ENCODE results near the gene ETV3. TPM values are rescaled to one million over a fixed set of nuclear protein-coding genes. Genes with fewer than 3 reads are reported as not detected.

The ETV3 gene
- total RNA-seq, 2 experiments from 2014 or later, result 47.7 to 47.9 TPM

DNA sequence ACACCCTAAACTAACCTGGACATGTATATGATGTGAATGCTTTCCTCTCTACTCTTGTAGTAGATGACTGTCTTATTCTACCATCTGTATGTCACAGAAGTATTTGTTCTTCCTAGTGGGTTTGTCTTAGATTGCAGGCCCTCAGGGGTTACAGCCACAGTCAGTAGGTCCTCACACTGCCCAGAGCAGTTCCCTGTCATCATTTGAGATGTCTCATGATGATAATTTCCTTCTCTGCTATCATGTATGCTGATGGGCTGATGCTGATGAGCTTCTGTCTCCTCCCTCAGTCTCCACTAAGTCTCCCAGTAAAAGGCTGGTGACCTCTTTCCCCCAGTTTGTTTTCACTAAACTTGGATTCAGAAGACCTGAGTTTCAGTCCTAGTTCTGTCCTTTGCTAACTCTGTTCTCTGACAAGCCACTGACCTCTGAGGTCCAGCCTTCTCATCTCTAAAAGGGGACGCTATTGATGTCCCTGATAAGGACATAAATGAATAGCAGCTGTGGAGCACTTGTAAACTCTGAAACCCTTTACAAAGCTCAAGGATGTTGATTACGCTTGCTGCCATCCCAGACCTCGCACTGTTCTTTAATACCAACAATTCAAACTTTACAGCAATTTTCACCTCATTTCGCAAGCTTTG is 3.1 kb upstream of the ETV3 start:
- Mint-ChIP-seq H3K27me3 (no peaks in the 10 kb centered on the region), H3K4me3 (no peak overlapping the region), H3K9me3 (no peaks in the 10 kb centered on the region), H3K27ac (peak overlapping the region; percentile 40), H3K4me1 (ENCODE audit: low read depth) (peaks cover 36% of the 10 kb centered on the region), H3K36me3 (ENCODE audit: low read depth) (peaks cover 11% of the 10 kb centered on the region)
- DNase-seq, result no peak
- ChIA-PET POLR2A (interaction anchor here (1.0 kb wide), 1 partner anchor 15 kb away, joined by 3 read pairs; no protein-coding TSS in a partner anchor), CTCF (interaction anchor here (1.9 to 10.9 kb wide), 3 partner anchors 9 to 51 kb away, joined by 5 to 99 read pairs (median 12); no protein-coding TSS in a partner anchor)
- no peak for ATAC-seq
- intact Hi-C loops (cut with micrococcal nuclease), result no loop called here
- TF ChIP-seq, protein P1, sequence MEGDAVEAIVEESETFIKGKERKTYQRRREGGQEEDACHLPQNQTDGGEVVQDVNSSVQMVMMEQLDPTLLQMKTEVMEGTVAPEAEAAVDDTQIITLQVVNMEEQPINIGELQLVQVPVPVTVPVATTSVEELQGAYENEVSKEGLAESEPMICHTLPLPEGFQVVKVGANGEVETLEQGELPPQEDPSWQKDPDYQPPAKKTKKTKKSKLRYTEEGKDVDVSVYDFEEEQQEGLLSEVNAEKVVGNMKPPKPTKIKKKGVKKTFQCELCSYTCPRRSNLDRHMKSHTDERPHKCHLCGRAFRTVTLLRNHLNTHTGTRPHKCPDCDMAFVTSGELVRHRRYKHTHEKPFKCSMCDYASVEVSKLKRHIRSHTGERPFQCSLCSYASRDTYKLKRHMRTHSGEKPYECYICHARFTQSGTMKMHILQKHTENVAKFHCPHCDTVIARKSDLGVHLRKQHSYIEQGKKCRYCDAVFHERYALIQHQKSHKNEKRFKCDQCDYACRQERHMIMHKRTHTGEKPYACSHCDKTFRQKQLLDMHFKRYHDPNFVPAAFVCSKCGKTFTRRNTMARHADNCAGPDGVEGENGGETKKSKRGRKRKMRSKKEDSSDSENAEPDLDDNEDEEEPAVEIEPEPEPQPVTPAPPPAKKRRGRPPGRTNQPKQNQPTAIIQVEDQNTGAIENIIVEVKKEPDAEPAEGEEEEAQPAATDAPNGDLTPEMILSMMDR (IDR thresholded peaks at IDR 0.05), result no peak

DNA sequence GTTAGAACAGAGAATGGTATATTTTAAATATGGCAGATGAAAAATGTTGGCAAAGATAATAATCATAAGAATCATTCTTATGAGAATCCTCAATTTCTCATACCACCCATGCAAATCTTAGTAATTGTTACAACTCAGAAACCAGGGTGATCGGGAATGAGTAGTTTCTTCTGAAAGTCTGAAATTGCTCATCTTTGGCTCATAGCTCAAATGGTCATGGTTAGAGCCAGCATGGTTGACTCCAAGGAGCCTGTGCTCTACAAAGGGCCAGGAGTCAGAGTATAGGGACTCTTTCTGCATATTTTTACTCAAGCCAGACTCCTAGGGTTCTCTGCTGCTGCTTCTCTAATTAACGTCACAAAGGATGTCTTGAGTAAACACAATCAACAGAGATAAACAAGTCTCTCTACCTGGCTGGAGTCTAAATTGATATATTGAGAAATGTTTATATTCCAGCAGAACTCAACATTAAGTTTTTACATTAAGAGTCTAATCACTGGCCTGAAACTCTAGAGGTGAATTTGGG is 1.9 kb upstream of the ETV3 start:
- Mint-ChIP-seq H3K4me3 (no peak overlapping the region), H3K9me3 (no peaks in the 10 kb centered on the region), H3K27ac (peak overlapping the region; percentile 90), H3K27me3 (no peaks in the 10 kb centered on the region), H3K36me3 (ENCODE audit: low read depth) (peaks cover 23% of the 10 kb centered on the region), H3K4me1 (ENCODE audit: low read depth) (peaks cover 48% of the 10 kb centered on the region)
- ATAC-seq (peak; percentile 36), DNase-seq (peak; percentile 39)
- POLR2A ChIA-PET, result interaction anchor here (1.2 kb wide), 1 partner anchor 12 kb away, joined by 4 read pairs; no protein-coding TSS in a partner anchor
- intact Hi-C loops (cut with micrococcal nuclease), result no loop called here
- CTCF ChIA-PET, result interaction anchor here (1.6 to 10.9 kb wide), 4 partner anchors 10 to 50 kb away, joined by 5 to 99 read pairs (median 8); no protein-coding TSS in a partner anchor
- TF ChIP-seq, protein P1 (IDR thresholded peaks at IDR 0.05), result no peak

DNA sequence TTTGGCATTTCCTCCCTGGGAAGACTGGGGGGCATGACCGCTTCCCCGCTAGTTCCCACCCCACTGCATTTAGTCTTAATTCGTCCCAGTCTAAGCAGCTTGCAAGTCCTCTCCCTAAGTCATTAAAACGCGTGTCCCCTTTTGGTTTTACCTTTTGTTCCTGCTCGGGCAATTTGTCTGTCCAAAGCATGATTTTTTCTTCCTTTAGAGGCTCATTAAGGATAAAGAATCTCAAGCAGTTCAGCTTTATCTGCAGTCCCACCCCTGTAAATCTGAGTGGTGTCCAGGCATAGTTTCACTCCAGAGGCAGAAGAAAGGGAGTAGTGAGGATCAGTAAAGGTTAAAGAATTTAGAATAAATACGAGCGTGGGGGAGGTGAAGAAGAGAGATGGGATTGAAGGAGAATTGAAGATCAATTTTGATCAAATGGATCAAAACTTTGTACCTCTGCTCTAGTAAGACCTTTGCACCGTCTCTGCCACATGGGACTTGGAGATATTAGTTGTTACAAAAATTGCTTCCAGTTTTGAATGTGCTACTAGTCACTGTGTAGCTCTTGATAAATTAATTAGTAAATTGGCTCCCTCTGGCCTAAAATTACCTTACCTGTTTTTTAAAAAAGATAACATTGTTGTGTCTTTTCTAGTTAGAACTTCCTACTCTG is 989 bp upstream of the ETV3 start:
- TF ChIP-seq, protein P1 (IDR thresholded peaks at IDR 0.05), result no peak
- H3K36me3 Mint-ChIP-seq (ENCODE audit: low read depth), result peaks cover 33% of the 10 kb centered on the region
- peaks cover 58% of the 10 kb centered on the region for H3K4me1 Mint-ChIP-seq (ENCODE audit: low read depth)
- no peaks in the 10 kb centered on the region for H3K9me3 Mint-ChIP-seq
- peak overlapping the region; percentile 90 for H3K27ac Mint-ChIP-seq
- intact Hi-C loops (cut with micrococcal nuclease), result no loop called here
- ChIA-PET POLR2A (interaction anchor here (0.6 to 1.5 kb wide), 7 partner anchors 8 to 298 kb away, joined by 3 to 5 read pairs (median 4); no protein-coding TSS in a partner anchor), CTCF (interaction anchor here (1.2 to 10.9 kb wide), 4 partner anchors 16 to 49 kb away, joined by 3 to 99 read pairs (median 8); no protein-coding TSS in a partner anchor)
- no peaks in the 10 kb centered on the region for H3K27me3 Mint-ChIP-seq
- H3K4me3 Mint-ChIP-seq, result peak overlapping the region; percentile 95
- no peak for ATAC-seq
- no peak for DNase-seq

DNA sequence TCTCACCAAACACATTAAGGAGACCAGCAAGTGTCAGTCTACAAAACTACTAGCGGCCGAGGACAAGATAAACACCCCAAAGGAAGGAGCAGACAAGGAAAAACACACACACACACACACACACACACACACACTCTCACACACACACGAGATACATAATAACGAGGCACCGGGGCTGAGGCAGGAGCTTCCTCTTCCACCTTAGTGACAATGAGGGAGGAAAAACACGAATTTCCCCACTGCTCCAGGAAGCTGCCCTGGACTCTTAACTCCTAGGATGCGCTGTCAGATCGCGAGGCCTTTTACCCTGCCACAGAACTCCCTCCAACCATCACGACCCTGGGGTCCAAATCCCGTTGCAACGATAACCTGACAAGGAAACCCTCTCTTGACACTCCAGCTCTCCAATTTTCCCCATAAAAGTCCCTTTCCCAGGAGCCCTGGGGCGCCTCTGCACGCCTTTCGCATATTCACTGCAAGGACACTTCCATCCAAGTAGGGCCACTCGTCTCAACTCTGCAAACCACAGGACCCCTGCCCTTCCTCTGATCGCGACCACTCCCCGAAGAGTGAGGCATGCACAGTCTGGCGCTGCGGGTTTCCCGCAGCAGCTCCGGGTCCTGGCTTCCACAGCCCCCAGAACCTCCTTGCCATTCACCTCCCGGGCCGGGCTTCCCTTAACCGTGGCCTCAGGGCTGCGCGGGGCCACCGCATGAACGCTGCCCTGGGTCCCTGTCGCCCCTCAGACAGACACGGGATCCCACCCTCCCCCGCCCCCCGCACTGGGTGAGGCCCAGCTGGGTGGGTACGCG is 581 bp downstream of the ETV3 start:
- CTCF ChIA-PET, result interaction anchor here (1.2 to 10.9 kb wide), 3 partner anchors 17 to 447 kb away, joined by 3 to 99 read pairs (median 9); no protein-coding TSS in a partner anchor
- H3K27ac Mint-ChIP-seq, result peak overlapping the region; percentile 90
- peaks cover 49% of the 10 kb centered on the region for H3K36me3 Mint-ChIP-seq (ENCODE audit: low read depth)
- ATAC-seq, result peak; percentile 7
- H3K9me3 Mint-ChIP-seq, result no peaks in the 10 kb centered on the region
- H3K4me1 Mint-ChIP-seq (ENCODE audit: low read depth), result peaks cover 71% of the 10 kb centered on the region
- peak overlapping the region; percentile 95 for H3K4me3 Mint-ChIP-seq
- TF ChIP-seq, protein P1 (IDR thresholded peaks at IDR 0.05), result no peak
- no peaks in the 10 kb centered on the region for H3K27me3 Mint-ChIP-seq
- intact Hi-C loops (cut with micrococcal nuclease), result no loop called here
- DNase-seq, result peak; percentile 31
- POLR2A ChIA-PET, result interaction anchor here (0.6 to 1.5 kb wide), 4 partner anchors 18 to 386 kb away, joined by 3 to 4 read pairs (median 3); partner anchors contain the start of gene HDGF
